ELR (cell line): ENCODE results near the gene GPC1.
A peak's percentile ranks its signal among the peaks of the same experiment; 100 is the strongest.

Experiments
- DNase-seq: peaks from one replicate; pipeline ENCODE4 v3.0.0-alpha.2; 2015; ENCODE audit warnings: low read depth

The GPC1 gene

GRCh38 chr2:240442891-240443715, 7.6 kb downstream of the GPC1 start:
- no peak for DNase-seq

GRCh38 chr2:240443891-240444301, 8.4 kb downstream of the GPC1 start:
- DNase-seq, result peak; percentile 30

- no peak for DNase-seq
Observed at GRCh38 chr2:240444464-240444863, 9.0 kb downstream of the GPC1 start.

GRCh38 chr2:240445961-240446663, 10.6 kb downstream of the GPC1 start:
- no peak for DNase-seq

- no peak for DNase-seq
Observed at GRCh38 chr2:240446664-240447175, 11.3 kb downstream of the GPC1 start.

GRCh38 chr2:240447331-240447730, 11.9 kb downstream of the GPC1 start:
- no peak for DNase-seq

- no peak for DNase-seq
Observed at GRCh38 chr2:240447934-240448333, 12.5 kb downstream of the GPC1 start.

- no peak for DNase-seq
Observed at GRCh38 chr2:240448387-240449274, 13.2 kb downstream of the GPC1 start.

- DNase-seq, result no peak
Observed at GRCh38 chr2:240449764-240450531, 14.5 kb downstream of the GPC1 start.

GRCh38 chr2:240450532-240451107, 15.2 kb downstream of the GPC1 start:
- no peak for DNase-seq

GRCh38 chr2:240451108-240451611, 15.7 kb downstream of the GPC1 start:
- no peak for DNase-seq

- no peak for DNase-seq
Observed at GRCh38 chr2:240451791-240452461, 16.5 kb downstream of the GPC1 start.

- DNase-seq, result peak; percentile 71
Observed at GRCh38 chr2:240452462-240453256, 17.2 kb downstream of the GPC1 start.

GRCh38 chr2:240453461-240454105, 18.1 kb downstream of the GPC1 start:
- no peak for DNase-seq

- no peak for DNase-seq
Observed at GRCh38 chr2:240454106-240454901, 18.8 kb downstream of the GPC1 start.

- DNase-seq, result no peak
Observed at GRCh38 chr2:240455272-240455646, 19.8 kb downstream of the GPC1 start.

GRCh38 chr2:240455647-240456446, 20.4 kb downstream of the GPC1 start:
- DNase-seq, result no peak
